ENCODE data around the gene GAPDH.

DNA sequence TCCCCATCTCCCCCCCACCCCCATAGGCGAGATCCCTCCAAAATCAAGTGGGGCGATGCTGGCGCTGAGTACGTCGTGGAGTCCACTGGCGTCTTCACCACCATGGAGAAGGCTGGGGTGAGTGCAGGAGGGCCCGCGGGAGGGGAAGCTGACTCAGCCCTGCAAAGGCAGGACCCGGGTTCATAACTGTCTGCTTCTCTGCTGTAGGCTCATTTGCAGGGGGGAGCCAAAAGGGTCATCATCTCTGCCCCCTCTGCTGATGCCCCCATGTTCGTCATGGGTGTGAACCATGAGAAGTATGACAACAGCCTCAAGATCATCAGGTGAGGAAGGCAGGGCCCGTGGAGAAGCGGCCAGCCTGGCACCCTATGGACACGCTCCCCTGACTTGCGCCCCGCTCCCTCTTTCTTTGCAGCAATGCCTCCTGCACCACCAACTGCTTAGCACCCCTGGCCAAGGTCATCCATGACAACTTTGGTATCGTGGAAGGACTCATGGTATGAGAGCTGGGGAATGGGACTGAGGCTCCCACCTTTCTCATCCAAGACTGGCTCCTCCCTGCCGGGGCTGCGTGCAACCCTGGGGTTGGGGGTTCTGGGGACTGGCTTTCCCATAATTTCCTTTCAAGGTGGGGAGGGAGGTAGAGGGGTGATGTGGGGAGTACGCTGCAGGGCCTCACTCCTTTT, 2.7 kb downstream of the GAPDH start:
- TF ChIP-seq, protein P1, sequence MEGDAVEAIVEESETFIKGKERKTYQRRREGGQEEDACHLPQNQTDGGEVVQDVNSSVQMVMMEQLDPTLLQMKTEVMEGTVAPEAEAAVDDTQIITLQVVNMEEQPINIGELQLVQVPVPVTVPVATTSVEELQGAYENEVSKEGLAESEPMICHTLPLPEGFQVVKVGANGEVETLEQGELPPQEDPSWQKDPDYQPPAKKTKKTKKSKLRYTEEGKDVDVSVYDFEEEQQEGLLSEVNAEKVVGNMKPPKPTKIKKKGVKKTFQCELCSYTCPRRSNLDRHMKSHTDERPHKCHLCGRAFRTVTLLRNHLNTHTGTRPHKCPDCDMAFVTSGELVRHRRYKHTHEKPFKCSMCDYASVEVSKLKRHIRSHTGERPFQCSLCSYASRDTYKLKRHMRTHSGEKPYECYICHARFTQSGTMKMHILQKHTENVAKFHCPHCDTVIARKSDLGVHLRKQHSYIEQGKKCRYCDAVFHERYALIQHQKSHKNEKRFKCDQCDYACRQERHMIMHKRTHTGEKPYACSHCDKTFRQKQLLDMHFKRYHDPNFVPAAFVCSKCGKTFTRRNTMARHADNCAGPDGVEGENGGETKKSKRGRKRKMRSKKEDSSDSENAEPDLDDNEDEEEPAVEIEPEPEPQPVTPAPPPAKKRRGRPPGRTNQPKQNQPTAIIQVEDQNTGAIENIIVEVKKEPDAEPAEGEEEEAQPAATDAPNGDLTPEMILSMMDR (IDR thresholded peaks at IDR 0.05), result no peak
- TF ChIP-seq POLR2A (IDR thresholded peaks at IDR 0.05), result no peak

All from lower leg skin (tissue), 3 donors.